ENCODE results near the gene JAKMIP3.
"Not testable (repeated sequence)": the region's sequence is repeated elsewhere in the genome, so short reads cannot be mapped to it uniquely, and the experiment has no call there.

Gene JAKMIP3

DNA sequence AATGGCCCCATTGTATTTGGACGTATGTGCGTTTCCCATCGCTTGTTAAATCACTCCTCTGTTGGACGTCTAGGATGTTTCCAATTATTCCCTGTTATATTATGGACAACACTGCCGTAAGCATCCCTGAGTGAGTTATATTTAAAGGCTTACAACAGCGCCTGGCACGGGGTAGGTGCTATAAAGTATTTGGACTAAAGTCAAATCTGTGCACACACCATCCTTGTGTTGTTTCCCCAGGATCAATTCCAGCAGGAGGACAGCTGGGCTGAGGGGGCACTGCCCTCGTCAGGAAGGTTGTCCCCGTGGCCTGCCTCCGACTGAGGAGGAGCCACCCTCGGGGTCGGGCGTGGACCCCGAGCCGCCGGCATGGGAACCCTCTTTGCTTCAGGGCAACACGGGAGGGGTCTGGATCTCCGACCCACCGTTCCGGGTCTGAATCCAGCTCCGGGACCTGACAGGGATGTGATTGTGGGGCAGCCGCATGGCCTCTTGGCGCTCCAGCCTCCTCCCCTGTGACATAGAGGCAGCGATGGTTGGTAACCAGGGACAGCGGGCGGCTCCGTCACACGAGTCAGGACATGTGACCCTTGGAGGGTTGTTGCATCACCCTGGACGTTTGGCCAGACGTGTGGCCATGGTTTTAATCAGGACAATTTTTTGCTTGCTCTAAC lies 1.5 kb upstream of the JAKMIP3 start:
- DNase-seq (ENCODE audit: low read depth in 2 of 2, low spot score in 1 of 2): no peak

DNA sequence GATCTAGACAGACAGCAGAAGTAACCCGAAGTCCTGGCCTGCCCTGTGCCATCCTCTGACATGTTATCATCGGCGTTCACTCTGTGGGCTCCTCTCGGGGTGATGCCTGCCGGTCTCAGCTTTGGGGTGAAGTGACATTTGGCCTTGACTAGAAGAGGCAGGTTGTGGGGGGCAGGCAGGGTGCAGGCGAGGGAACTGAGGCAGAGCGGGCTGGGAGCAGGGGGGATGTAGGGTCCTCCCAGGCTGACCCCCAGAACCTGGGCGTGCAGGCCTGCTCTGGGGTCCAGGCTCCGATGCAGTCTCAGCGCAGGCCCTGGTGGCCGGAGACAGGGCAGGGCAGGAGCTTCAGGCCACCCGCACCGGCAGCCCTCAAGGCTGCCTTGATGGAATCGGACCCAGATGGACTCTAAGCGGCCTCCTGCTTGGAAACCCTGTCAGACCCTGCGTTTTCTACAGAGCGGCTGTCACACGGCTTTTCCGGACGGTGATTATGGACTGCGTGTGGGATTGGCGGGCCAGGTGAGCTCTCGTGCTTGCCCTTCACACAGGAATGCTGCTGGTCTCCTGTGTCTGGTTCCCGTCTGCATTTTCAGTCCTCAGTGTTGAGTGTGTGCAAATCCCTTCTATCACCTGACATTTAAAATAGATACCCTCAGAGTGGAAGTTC lies 842 bp upstream of the JAKMIP3 start:
- no peak for DNase-seq (ENCODE audit: low read depth in 2 of 2, low spot score in 1 of 2)

DNA sequence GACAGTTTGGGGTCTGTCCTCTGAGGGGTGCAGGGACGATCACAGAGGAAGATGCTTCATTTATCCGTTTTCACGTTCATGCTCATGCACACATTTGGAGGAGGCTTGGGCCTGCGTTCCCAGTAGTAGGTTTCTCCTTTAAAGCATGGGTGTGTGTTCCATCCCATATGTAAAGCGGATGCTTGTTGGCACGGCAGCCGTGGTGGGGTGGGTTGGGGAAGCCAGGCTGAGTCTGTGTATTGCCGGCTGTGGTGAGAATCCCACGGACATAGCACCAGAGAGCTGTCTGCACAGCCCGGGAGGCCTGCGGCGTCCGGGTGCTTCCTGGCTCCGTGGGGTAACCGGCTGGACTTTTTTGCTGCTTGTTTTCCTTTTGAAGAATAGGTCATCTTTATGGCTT lies 440 bp downstream of the JAKMIP3 start:
- DNase-seq (ENCODE audit: low read depth in 2 of 2, low spot score in 1 of 2): no peak

DNA sequence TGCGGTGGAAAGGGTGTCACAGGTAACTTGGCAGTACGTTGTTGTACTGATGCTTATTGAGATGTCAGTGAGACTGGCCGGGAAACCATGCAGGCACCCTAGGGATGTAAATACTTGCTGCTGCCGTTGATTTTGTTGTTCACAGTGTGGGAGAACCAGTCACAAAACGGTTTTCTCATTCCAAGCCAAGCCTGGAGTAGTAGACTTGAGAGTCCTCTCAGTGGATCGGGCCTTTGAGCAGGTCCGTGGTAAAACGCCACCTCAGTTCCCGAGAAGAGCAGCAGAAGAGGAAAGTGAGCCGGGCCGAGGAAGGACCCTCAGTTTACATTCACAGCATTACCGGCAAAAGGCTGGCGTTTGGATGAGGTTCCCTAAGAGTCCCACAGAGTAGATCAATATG lies 1.1 kb downstream of the JAKMIP3 start:
- DNase-seq (ENCODE audit: low read depth in 2 of 2, low spot score in 1 of 2): no peak

DNA sequence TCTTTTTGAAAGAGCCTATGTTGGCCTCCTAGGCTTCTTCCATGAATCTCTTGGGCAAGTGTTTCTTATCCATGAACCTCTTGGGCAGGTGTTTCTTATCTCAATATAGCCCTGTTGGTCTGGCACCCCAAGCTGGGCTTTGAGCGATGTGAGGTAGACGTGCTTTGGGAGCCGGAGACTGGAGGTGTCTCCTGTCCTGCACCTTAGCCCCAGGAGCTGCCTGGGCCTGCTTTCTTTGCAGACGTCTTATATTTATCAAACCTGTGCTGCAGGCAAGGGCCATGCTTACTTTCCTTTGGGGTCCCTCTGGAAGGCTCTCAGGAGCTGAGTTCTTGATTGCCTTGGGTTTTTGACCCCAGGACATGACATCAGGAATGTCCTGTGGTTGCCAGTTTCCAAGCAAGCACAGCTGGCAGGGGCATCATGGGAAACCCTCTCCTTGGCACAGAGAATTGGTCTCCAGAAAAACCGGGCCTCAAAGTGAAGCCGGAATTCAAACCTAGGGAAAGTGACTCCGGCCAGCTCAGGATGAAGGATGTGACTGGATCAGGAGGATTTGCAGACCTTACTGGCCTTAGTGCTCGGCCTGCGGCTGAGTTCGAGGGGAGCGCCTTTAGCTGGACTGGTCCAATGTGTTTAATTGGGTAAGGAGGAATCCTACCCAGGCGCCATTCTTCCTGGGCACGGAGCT lies 2.8 kb downstream of the JAKMIP3 start:
- DNase-seq (ENCODE audit: low read depth in 2 of 2, low spot score in 1 of 2): no peak

DNA sequence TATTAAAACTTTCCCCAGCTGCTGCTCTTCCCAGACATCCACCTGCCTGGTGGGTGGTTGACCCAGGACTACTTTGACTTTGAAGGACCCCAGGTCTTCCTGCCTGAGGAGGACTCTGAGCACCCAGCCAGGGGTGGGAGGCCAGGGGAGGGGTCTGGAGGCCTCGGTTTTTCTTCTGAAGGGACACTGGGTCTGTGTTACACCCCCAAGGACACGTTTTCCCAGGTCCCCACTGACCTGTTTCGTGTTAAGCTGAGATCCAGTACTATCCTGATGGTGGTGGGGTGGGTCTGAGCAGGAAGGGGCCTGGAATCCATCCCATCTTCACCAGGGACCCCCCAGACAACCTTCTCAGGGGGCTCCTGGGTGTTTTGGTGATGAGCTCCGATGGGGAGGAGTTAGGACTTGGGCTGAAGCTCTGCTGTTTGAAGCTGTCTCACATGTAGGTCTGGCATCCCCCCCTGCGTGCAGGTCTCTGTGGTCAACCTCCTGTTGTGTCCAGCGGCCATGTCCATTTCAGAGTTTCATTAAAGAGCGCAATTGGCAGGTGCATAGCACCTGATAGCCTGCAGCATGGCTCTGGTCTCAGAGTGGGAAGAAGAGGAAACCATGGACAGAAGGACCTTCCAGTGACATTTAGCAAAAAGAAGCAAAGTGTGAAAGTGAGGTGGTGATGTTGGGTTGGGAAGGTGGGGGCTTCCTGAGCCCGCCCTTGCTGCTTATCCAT lies 3.5 kb downstream of the JAKMIP3 start:
- DNase-seq (ENCODE audit: low read depth in 2 of 2, low spot score in 1 of 2): no peak

DNA sequence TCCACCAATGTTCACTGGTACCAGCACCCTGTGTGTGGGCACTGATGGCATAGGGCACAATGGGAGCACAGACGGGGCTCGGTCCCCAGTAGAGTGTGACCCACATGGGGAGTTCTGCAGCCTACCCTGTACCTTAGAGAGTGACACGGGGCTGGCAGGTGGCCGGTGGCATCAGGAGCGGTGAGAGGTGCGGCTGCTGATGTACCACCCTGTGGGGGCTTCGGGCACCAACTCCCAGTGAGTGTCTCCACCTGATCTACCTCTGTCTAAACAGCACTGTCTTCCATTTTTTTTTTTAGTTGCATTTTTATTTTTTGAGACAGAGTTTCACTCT lies 4.1 kb downstream of the JAKMIP3 start:
- DNase-seq (ENCODE audit: low read depth in 2 of 2, low spot score in 1 of 2): no peak

DNA sequence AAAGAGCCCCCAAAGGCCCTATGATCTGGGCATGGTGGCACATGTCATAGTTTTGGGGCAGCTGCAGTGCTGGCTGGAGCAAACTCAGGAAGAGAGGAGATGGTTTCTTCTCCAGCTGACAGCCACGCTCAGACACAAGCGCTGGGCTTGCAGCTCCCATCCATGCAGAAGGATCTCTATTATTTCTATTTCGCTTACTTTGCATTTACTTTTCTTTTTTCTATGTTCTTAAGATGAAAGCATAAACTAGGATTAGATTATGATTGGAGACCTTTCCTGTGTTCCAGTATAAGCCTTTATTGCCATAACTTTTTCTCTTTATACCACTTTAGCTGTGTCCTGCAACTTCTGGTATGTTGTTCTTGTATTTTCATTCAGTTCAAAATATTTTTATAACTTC lies 5.0 kb downstream of the JAKMIP3 start:
- DNase-seq (ENCODE audit: low read depth in 2 of 2, low spot score in 1 of 2): no peak

DNA sequence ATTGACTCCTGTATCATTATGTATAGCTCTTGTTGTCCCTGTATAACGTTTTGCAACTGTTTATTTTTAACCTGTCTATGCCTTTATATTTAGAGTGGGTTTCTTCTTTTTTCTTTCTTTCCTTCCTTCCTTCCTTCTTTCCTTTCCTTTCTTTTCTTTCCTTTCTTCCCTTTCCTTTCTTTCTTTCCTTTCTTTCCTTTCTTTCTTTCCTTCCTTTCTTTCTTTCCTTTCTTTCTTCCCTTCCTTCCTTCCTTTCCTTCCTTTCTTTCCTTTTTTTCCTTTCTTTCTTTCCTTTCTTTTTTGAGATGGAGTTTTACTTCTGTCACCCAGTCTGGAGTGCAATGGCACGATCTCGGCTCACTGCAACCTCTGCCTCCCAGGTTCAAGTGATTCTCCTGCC lies 5.9 kb downstream of the JAKMIP3 start:
- DNase-seq (ENCODE audit: low read depth in 2 of 2, low spot score in 1 of 2): no peak

DNA sequence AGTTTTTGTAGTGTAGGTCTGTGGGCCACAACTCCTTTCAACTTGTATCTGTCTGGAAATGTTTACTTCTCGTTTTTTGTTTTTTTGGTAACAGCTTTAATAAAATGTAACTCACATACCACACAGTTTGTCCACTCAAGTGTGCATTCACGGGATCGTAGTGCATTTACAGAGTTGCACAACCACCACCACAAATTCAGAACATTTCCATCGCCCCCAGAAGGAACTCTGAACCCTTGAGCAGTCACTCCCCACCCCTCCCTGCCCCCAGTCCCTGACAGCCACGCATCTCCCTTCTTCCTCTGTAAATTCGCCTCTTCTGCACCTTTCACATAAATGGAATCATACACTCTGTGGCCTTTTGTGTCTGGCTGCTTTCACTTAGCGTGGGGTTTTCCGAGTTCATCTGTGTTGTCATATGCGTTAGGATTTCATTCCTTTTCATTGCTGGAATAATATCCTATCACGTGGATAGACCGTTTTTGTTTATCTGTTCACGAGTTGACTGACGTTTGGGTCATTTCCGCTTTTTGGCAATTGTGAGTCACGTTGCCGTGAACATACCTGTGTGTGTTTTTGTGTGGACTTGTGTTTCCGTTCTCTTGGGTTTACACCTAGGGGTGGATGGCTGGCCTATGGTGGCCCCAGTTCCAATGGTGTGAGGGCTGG lies 10.3 kb downstream of the JAKMIP3 start:
- DNase-seq (ENCODE audit: low read depth in 2 of 2, low spot score in 1 of 2): no peak

DNA sequence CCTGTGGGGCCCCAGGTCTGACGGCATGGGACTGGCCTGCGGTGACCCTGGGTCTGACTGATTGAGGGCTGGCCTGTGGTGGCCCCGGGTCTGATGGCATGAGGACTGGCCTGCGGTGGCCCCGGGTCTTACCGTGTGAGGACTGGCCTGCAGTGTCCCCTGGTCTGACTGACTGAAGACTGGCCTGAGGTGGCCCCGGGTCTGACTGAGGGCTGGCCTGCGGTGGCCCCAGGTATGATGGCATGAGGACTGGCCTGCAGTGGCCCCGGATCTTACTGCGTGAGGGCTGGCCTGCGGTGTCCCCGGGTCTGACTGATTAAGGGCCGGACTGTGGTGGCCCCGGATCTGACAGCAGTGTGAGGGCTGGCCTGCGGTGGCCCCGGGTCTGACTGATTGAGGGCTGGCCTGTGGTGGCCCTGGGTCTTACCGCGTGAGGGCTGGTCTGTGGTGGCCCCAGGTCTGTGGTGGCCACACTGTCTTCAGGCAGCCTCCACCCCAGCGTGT lies 10.9 kb downstream of the JAKMIP3 start:
- DNase-seq (ENCODE audit: low read depth in 2 of 2, low spot score in 1 of 2): no peak

DNA sequence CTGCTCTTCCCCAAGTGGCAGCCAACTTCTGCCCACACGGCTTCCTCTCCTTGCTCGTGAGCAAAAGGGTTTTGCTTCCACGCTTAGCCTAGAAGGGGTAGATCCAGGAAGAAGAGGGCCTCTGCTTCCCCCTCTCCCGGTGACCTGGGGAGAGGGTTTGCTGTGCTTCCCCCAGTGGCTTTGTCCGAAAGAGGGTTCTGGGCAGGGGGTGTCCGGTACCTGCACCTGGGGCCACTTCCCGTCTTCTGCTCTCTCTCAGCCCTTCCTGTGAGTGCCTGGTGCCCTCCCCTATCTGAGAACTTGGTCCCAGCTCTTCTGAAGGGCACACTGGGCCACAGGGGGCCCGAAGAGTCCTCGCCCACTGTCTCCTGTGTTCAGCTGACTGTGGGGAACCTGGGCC lies 11.3 kb downstream of the JAKMIP3 start:
- no peak for DNase-seq (ENCODE audit: low read depth in 2 of 2, low spot score in 1 of 2)

DNA sequence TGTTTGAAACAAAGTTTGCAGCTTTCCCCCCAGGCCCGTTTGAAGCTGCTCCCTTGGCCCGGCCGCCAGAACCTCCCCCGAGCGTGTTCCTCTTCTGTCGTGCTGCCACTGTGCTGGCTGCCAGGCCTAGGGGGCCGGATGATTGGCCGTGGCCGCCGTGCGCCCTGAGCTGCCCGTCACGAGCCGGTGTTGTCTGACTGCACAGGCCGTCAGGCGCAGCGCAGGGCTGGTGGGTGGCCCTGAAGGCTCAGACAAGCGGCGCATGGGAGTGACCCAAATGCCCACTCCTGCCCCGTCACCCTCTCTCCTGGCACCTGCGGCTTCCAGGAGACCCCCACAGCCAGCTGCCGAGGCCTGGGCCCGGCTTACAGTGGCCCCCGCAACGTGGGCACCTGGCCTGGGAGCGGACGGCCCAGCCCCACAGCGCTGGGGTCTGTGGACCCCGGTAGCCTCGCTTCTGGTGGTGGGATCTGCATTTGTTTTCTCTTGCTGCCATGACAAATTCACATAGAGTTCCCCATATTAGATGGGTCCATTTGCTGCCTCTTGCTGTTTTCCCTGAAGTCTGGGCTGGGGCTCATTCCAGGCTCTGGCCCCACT lies 13.1 kb downstream of the JAKMIP3 start:
- no peak for DNase-seq (ENCODE audit: low read depth in 2 of 2, low spot score in 1 of 2)

DNA sequence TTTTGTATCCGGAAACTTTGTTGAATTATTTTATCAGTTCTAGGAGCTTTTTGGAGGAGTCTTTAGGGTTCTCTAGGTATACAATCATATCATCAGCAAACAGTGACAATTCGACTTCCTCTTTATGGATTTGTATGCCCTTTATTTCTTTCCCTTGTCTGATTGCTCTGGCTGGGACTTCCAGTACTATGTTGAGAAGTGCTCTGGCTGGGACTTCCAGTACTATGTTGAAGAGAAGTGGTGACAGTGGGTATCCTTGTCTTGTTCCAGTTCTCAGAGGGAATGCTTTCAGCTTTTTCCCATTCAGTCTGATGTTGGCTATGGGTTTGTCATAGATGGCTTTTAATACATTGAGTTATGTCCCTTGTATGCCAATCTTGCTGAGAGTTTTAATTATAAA lies 18.6 kb downstream of the JAKMIP3 start:
- not testable (repeated sequence) for DNase-seq (ENCODE audit: low read depth in 2 of 2, low spot score in 1 of 2)

DNA sequence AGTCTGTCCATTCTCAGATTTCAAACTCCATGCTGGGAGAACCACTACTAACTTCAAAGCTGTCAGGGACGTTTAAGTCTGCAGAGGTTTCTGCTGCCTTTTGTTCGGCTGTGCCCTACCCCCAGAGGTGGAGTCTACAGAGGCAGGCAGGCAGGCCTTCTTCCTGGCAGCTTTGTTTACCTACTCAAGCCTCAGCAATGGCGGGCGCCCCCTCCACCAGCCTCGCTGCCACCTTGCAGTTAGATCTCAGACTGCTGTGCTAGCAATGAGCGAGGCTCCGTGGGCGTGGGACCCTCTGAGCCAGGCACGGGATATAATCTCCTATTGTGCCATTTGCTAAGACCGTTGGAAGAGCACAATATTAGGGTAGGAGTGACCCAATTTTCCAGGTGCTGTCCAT lies 27.5 kb downstream of the JAKMIP3 start:
- not testable (repeated sequence) for DNase-seq (ENCODE audit: low read depth in 2 of 2, low spot score in 1 of 2)

DNA sequence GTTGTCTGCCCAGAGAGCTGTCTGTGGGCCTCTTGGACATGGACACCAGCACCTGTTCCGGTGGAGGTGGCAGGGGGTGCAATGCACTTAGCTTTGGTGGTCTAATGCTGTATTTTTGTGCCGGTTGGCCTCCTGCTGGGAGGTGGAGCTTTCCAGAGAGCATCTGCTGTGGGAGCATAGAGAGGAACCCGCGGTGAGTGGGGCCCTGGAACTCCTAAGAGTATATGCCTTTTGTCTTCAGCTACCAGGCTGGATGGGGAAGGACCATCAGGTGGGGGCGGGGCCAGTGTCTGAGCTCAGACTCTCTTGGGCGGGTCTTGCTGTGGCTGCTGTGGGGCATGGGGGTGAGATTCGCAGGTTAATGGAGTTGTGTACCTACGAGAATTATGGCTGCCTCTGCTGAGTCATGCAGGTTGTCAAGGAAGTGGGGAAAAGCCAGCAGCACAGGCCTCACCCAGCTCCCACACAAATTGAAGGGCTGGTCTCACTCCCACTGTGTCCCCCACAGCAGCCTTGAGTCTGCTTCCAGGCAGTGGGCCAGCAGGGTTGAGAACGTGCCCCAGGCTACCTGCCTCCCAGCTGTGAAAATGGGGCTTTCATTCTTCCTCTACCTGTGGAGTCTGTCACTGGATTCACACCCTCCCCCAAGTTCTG lies 29.0 kb downstream of the JAKMIP3 start:
- DNase-seq (ENCODE audit: low read depth in 2 of 2, low spot score in 1 of 2): no peak

DNA sequence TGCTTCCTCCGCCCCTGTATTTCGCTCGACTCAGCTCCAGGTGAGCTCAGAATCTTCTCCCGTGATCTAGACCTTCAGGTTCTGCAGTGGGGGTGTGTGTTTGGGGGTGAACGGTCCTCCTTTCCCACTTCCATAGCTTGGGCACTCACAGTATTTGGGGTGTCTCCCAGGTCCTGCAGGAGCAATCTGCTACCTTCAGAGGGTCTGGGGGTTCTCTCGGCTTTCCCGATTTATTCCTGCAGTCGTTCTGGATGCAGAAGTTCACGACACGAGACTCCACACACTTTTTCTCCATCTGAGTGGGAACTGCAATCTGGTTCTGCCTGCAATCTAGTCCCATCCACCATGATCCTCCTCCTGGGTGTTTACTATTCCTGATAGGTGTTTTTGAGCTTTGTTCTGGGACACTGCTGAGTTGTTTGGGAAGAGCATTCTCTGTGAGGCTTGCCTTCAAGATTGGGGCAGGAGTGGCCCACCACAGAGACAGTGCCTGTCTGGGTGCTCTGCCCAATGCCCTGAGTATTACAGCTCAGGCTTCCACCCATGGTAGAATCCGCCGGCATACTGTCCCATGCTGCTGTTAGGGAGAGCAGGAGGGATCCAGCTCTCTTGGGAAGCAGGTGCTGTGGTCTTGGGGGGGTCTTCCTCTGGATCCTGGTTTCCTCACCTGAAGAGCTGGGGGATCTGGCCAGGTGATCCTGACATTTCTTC lies 29.8 kb downstream of the JAKMIP3 start:
- no peak for DNase-seq (ENCODE audit: low read depth in 2 of 2, low spot score in 1 of 2)

DNA sequence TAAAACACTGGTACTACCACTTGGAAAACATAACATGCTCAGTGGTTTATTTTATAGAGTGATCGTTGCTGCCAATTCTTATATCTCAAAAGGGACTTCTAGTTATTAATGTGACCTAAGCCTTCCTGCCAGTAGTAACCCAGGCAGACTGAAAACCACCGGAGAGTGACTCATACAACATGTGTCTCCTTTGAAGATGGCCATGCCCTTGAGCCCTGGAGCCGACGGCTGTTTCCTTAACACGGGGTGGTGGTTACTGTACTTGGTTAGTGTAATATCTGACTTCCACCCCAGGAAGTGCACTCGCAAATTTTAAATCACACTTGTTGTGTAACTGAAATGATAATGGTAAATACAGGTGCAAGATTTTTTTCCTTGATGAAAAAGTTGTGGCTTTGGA lies 30.5 kb downstream of the JAKMIP3 start:
- no peak for DNase-seq (ENCODE audit: low read depth in 2 of 2, low spot score in 1 of 2)

DNA sequence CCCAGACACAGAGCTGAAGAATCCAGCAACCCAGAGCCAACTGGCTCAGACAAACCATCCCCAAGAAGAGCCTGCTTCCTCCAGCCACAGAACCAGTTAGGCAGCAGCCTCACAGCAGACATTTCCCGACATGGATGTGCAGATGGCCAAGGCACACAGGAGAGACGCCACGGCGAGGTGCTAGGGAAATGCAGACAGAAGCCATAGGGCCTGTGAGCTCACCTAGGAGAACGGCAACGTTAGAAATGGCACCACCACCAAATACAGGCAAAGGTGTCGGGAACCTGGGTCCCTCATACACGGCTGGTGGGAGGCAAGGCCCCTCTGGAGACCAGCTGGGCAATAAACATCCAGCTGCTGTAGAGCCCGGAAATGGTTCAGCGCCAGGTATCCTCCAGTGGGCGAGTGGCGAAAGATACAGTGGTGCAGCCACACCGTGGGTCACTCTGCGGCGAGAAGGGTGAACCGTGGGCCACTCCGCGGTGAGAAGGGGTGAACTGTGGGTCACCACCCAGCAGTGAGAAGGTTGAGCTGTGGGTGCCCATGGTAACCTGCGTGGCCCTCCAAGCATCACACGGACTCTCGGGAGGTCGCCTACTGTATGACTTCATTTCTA lies 31.2 kb downstream of the JAKMIP3 start:
- no peak for DNase-seq (ENCODE audit: low read depth in 2 of 2, low spot score in 1 of 2)
